Measurements from ENCODE around the gene ELAVL4. TPM values are rescaled to one million over a fixed set of nuclear protein-coding genes. Genes with fewer than 3 reads are reported as not detected.

The ELAVL4 gene
- total RNA-seq, 1 experiment from 2014 or later = not detected

- intact Hi-C loops (cut with micrococcal nuclease; ENCODE audit: unreplicated experiment) = no loop called here
- Mint-ChIP-seq H3K4me3 (ENCODE audit: low read depth, unreplicated experiment) (no peak overlapping the region), H3K9me3 (ENCODE audit: low read depth, unreplicated experiment) (no peaks in the 10 kb centered on the region), H3K36me3 (ENCODE audit: insufficient read depth, unreplicated experiment) (no peaks in the 10 kb centered on the region), H3K27ac (ENCODE audit: unreplicated experiment) (no peak overlapping the region), H3K4me1 (ENCODE audit: low read depth, unreplicated experiment) (no peaks in the 10 kb centered on the region), H3K27me3 (ENCODE audit: unreplicated experiment) (peaks cover 72% of the 10 kb centered on the region)
- CTCF ChIA-PET = no interaction called here
- TF ChIP-seq, protein P1, sequence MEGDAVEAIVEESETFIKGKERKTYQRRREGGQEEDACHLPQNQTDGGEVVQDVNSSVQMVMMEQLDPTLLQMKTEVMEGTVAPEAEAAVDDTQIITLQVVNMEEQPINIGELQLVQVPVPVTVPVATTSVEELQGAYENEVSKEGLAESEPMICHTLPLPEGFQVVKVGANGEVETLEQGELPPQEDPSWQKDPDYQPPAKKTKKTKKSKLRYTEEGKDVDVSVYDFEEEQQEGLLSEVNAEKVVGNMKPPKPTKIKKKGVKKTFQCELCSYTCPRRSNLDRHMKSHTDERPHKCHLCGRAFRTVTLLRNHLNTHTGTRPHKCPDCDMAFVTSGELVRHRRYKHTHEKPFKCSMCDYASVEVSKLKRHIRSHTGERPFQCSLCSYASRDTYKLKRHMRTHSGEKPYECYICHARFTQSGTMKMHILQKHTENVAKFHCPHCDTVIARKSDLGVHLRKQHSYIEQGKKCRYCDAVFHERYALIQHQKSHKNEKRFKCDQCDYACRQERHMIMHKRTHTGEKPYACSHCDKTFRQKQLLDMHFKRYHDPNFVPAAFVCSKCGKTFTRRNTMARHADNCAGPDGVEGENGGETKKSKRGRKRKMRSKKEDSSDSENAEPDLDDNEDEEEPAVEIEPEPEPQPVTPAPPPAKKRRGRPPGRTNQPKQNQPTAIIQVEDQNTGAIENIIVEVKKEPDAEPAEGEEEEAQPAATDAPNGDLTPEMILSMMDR (IDR thresholded peaks at IDR 0.05; ENCODE audit: unreplicated experiment) = no peak
- no TSS peak for BruUV-seq (replicated peaks)
- no peak for DNase-seq
Measured at GRCh38 chr1:50183378-50184133, 74.8 kb downstream of the ELAVL4 start.

- CTCF ChIA-PET = no interaction called here
- no TSS peak for BruUV-seq (replicated peaks)
- DNase-seq = no peak
Measured at GRCh38 chr1:50189369-50189768, 80.6 kb downstream of the ELAVL4 start.

DNA sequence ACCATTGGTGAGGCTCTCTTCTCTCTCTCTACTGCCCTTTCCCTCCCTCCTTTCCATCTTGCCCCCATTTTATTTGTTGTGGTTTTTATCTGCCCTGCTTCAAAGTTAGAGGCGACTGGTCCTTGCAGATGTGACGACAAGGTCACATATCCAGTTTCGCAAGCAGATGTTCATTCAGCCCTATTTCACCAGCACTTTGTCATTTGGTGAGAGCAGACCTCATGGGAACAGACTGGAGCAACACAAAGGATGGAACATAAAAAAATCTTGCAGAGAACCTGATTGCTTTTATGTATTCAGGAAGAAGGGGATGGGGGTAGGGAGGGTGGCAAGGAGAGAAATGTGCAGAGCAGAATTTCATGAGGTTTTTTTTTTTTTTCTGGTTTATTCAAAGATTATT is 84.3 kb downstream of the ELAVL4 start:
- Mint-ChIP-seq H3K4me1 (ENCODE audit: low read depth, unreplicated experiment) (no peaks in the 10 kb centered on the region), H3K9me3 (ENCODE audit: low read depth, unreplicated experiment) (no peaks in the 10 kb centered on the region), H3K27ac (ENCODE audit: unreplicated experiment) (no peak overlapping the region), H3K36me3 (ENCODE audit: insufficient read depth, unreplicated experiment) (no peaks in the 10 kb centered on the region), H3K4me3 (ENCODE audit: low read depth, unreplicated experiment) (no peak overlapping the region), H3K27me3 (ENCODE audit: unreplicated experiment) (peaks cover 91% of the 10 kb centered on the region)
- intact Hi-C loops (cut with micrococcal nuclease; ENCODE audit: unreplicated experiment) = no loop called here
- DNase-seq = no peak
- CTCF ChIA-PET = no interaction called here
- no TSS peak for BruUV-seq (replicated peaks)
- TF ChIP-seq, protein P1 (IDR thresholded peaks at IDR 0.05; ENCODE audit: unreplicated experiment) = no peak

More at GRCh38 chr1:50189369-50189768, 80.6 kb downstream of the ELAVL4 start:
- H3K27me3 Mint-ChIP-seq (ENCODE audit: unreplicated experiment) = peaks cover 91% of the 10 kb centered on the region
- no peaks in the 10 kb centered on the region for H3K9me3 Mint-ChIP-seq (ENCODE audit: low read depth, unreplicated experiment)
- intact Hi-C loops (cut with micrococcal nuclease; ENCODE audit: unreplicated experiment) = no loop called here
- H3K4me3 Mint-ChIP-seq (ENCODE audit: low read depth, unreplicated experiment) = no peak overlapping the region
- TF ChIP-seq, protein P1 (IDR thresholded peaks at IDR 0.05; ENCODE audit: unreplicated experiment) = no peak
- no peaks in the 10 kb centered on the region for H3K36me3 Mint-ChIP-seq (ENCODE audit: insufficient read depth, unreplicated experiment)
- no peaks in the 10 kb centered on the region for H3K4me1 Mint-ChIP-seq (ENCODE audit: low read depth, unreplicated experiment)
- H3K27ac Mint-ChIP-seq (ENCODE audit: unreplicated experiment) = no peak overlapping the region

GRCh38 chr1:50195205-50195604 is 86.5 kb downstream of the ELAVL4 start:
- Mint-ChIP-seq H3K9me3 (ENCODE audit: low read depth, unreplicated experiment) (no peaks in the 10 kb centered on the region), H3K27ac (ENCODE audit: unreplicated experiment) (no peak overlapping the region), H3K4me3 (ENCODE audit: low read depth, unreplicated experiment) (no peak overlapping the region), H3K27me3 (ENCODE audit: unreplicated experiment) (peaks cover 96% of the 10 kb centered on the region), H3K4me1 (ENCODE audit: low read depth, unreplicated experiment) (no peaks in the 10 kb centered on the region), H3K36me3 (ENCODE audit: insufficient read depth, unreplicated experiment) (no peaks in the 10 kb centered on the region)
- TF ChIP-seq, protein P1 (IDR thresholded peaks at IDR 0.05; ENCODE audit: unreplicated experiment) = no peak
- CTCF ChIA-PET = no interaction called here
- intact Hi-C loops (cut with micrococcal nuclease; ENCODE audit: unreplicated experiment) = no loop called here
- BruUV-seq (replicated peaks) = no TSS peak
- DNase-seq = no peak

All from Calu3 (cell line).